HL-60/S4 (cell line): ENCODE measurements around the gene MAST4.

Experiments
- in situ Hi-C: fragments of 300-500 bp; cut with MboI; formaldehyde crosslinking; loops from 2 replicates; pipeline ENCODE4 v1.14.3; 2022; ENCODE audit warnings: low sequenced_read_pairs

MAST4 gene

DNA sequence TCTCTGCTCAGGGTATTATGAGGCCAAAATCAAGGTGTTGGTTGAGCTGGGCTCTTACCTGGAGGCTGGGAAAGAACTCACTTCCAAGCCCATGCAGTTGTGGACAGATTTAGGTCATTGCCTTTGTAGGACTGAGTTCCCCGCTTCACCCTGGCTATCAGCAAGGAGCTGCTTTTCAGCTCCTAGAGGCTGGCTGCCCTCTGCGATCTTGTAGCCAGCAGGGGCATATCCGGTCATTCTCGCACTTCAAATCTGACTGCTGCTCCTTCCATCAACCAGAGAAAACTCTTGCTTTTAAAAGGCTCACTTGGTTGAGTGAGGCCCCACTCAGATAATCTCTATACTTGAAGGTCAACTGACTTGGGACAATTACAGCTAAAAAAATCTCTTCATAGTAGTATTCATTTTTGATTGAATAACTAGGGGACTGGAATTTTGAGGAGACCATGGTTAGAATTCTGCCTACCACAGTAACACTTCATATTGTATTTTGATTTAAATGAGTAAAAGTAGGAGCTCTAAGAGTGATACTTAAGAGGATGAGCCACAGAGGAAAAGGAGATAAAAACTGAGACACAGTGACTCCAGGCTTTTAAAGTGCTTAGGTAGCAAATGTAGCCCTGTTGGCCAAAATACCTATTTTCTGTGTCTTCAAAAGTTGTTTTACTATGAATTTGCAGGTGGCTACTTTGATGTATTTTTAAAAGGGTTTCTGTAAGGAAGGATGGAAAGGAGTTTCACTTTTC, 463.0 kb downstream of the MAST4 start:
- in situ Hi-C loops, result no loop called here

- in situ Hi-C loops, result no loop called here
These were observed 463.7 kb downstream of the MAST4 start for GRCh38 chr5:67059744-67060490.

DNA sequence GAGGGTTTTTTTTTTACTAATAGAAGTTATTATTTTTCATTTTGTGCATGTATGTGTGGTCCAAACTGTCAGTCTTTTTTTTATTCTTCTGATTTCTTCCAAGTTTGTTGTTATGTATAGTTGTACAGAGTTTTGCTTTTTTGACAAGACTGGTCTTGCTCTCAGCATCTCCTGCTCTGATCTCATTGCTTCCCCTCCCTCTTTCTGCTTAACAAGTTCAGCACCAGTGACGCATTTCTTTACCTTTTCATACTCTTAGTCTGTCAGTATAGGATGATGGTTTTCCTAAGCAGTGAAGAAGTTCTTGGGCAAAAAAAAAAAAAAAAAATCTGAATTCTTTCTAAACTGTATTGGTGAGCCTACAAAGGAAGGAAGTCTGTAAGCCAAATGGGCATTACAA, 465.3 kb downstream of the MAST4 start:
- in situ Hi-C loops, result no loop called here

DNA sequence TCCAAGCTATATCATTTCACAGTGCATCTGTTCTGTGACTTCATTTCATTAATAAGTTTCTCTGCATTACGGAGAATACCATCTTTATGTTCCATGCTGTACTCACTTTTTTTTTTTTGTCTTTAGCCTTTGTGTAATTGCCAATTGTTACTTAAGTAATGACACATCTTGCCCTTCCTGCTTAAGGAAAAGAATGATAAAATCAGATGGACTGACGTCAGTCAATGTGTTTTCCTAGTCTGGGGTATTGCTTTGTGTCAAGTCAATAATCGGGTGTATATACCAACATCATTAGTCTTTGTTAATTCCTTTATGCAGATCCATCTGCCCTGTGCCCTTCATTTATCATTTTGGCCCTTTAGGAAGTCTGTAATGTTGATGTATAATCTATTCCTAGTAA, 466.9 kb downstream of the MAST4 start:
- in situ Hi-C loops, result no loop called here

DNA sequence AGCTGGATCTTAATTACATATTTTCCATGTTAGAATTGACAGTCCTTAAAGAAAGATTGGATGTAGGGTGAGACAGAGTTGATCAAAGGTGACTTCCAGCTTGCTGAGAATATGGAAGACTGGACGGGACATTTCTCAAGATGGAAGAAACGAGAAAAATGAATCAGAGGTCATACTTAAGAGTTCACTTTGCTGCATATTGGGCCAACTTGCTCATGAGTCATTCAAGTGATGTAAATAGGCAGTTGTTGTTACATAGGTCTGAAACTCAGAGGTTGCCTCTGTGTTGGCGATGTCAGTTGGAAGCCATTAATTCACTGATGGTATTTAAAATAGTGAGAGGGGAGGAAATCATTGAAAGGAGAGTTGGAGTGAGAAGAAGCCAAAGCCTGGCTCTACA, 467.6 kb downstream of the MAST4 start:
- in situ Hi-C loops, result no loop called here

GRCh38 chr5:67065237-67065636, 469.0 kb downstream of the MAST4 start:
- in situ Hi-C loops, result no loop called here

DNA sequence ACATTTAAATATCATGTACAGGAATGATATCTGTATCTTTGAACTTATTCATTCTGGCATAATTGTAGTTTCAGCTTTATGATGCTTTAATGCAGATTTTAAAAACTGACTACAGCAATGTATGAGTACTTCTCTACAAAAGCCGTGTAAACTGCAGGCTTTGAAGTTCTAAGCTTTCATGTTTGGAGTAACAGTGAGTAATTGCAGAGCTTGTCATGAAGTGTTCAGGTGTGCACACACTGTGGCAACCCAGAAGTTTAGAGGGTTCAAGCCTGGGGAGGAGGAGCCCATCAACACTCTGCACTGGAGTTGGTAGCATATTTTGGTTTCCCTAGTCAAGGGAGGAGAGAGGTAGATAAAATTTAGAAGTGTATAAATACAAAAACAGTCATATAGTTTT, 469.5 kb downstream of the MAST4 start:
- in situ Hi-C loops, result no loop called here

GRCh38 chr5:67066815-67067214, 470.6 kb downstream of the MAST4 start:
- in situ Hi-C loops, result no loop called here

GRCh38 chr5:67073045-67073680, 477.0 kb downstream of the MAST4 start:
- in situ Hi-C loops, result no loop called here

- in situ Hi-C loops, result no loop called here
These were observed 481.1 kb downstream of the MAST4 start for GRCh38 chr5:67077296-67077695.

DNA sequence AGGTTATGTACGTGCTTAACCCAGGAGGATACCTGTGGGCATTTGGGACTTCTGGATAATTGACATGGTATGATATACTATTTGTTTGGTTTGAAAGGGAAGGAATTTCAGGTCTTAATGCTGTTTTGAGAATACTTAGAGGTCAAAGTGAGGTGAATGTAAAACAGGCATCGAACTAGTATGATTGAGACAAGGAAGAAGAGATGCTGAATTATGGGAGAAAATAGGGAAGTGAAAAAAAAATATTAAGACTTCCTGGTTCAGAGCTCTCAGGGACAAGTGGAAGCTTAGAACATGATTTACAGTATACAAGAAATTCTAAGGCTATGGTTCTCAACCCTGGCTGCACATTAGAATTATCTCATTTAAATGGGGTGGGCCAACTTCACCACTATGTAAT, 485.1 kb downstream of the MAST4 start:
- in situ Hi-C loops, result no loop called here

DNA sequence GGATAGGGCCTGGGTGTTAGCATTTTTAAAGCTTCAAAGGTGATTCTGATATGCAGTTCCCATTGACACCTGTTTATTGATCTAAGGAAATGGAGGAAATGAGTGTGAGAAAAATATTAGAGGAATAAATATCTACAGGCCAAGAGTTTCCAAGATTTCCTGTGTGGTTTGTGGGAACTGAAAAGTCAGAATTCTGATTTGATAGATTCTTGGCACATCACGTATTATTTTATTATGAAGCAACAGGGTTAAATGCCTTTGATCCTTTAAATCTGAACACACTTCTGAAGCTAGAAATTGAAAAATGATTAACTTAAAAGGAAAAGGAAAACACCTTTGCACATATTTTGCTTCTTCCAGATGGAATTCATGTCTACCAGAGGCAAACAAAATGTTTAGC, 486.7 kb downstream of the MAST4 start:
- in situ Hi-C loops, result no loop called here

DNA sequence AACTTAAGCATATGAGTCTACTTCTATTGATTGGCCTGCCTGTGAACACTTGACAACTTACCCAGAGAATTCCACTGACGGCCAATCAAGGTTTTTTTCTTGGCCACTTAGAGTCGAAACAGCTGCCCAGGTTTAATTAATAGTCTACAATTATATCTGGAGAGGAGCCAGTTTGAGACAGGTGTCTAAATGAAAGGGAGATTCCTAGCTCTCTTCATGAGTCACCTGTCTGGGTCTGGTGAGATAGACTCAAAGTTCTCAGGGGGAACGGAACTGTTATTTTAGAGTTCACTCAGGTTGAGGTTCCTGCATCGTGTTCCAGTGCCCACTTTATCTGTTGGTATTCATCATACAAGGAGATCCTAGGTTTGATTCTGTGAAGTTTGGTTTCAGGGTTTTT, 489.4 kb downstream of the MAST4 start:
- in situ Hi-C loops, result no loop called here

DNA sequence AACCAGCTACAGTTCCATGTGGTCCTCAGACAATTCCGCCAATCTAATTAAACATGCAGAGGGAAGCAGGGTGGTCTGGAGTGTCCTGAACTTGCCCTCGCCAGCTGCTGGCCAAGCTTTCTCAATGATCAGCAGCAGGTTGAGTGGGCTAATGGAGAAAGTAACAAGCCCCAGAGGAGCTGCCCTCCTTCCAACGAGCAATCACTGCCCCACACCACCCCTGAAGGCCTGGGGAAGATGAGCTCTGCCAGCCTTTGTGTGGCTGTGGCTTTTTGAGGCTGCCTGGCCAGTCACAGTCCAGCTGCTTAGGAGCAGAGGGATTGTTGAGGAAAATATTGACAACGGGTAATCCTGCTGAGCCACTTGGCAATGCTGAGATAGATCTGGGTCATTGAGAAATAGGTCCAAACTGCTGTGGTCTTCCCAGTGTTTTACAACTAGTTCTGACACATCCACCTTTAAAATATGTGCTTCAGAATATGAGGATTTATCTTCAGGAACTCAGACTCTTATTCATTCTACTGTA, 493.1 kb downstream of the MAST4 start:
- in situ Hi-C loops, result no loop called here

DNA sequence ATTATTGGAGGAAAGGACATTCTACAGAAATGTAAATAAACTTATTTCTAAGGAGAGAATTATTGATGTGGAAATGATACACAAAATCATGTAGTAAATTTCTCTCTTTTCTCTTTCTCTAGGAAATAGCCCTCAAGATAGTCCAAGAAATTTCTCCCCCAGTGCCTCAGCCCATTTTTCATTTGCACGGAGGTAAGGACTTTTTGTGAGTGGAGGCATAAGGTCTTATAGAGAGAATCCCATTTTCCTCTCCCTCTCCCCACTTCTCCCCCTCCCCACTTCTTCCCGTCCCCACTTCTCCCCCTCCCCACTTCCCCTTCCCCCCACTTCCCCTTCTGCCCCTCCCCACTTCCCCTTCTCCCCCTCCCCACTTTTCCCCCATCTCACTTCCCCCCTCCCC, 493.8 kb downstream of the MAST4 start:
- in situ Hi-C loops, result no loop called here

- in situ Hi-C loops, result no loop called here
These were observed 494.4 kb downstream of the MAST4 start for GRCh38 chr5:67090593-67090992.

GRCh38 chr5:67092535-67092934, 496.3 kb downstream of the MAST4 start:
- in situ Hi-C loops, result no loop called here

- in situ Hi-C loops, result no loop called here
These were observed 497.1 kb downstream of the MAST4 start for GRCh38 chr5:67093279-67093678.

GRCh38 chr5:67094476-67095300, 498.5 kb downstream of the MAST4 start:
- in situ Hi-C loops, result no loop called here

GRCh38 chr5:67095346-67096171, 499.4 kb downstream of the MAST4 start:
- in situ Hi-C loops, result no loop called here
